UCSD-AML1 (cell line): Measurements from ENCODE around the gene RAP1GAP2.
"Not testable (repeated sequence)": the region's sequence is repeated elsewhere in the genome, so short reads cannot be mapped to it uniquely, and the experiment has no call there.

Experiments
- DNase-seq: peaks from one replicate; lab custom pipeline; 2025; ENCODE audit not compliant: unreplicated experiment; lab: John Stamatoyannopoulos, UW

The RAP1GAP2 gene

DNA sequence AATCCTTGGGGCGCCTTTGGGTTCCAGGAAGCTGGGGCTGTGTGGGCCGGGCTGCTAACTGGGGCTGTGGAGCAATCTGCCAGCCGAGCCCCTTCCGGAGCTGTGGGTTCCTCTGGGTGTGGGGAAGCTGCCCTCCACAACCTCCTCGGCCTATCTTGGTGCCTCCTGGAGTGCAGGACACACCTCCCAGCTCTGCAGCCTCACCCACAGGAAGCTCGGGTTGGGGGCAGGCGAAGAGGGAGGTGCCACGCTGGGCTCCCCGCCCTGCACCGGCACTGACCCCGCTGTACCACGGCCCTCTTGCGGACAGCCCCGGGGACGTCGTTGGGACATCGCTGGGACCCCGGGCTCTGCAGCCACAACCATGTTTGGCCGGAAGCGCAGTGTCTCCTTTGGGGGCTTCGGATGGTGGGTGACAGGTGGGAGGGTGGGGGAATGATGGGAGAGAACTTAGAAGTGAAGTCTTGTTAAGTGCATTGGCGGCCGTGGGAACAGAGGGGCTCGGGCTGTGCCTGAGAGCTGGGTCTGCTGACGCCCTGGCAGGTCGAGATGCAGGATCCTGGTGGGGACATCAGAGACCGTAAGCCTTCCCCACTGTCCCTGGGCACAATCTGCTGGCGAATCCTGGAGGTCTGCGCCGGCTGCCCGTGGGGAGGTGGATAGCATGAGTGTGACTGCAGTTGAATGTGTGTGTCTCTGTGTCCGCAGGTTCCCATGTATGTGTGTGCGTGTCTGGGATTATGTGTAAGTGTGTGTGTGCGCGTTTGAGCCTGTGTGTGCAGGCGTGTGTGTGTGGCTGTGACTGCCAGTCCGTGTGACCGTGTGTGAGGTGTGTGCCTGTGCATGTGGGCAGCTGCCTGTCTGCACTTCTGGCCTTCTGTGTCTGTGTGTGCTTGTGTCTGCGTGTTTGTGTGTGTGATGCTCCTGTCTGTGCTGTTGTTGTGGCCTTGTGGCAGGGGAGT is at the start of gene RAP1GAP2:
Gene RAP1GAP2, plus strand, starts transcription at position 275 of the 962 bp plus-strand sequence. Its CDS starts 90 bp downstream, at position 365.
- DNase-seq: peak; percentile 93

DNA sequence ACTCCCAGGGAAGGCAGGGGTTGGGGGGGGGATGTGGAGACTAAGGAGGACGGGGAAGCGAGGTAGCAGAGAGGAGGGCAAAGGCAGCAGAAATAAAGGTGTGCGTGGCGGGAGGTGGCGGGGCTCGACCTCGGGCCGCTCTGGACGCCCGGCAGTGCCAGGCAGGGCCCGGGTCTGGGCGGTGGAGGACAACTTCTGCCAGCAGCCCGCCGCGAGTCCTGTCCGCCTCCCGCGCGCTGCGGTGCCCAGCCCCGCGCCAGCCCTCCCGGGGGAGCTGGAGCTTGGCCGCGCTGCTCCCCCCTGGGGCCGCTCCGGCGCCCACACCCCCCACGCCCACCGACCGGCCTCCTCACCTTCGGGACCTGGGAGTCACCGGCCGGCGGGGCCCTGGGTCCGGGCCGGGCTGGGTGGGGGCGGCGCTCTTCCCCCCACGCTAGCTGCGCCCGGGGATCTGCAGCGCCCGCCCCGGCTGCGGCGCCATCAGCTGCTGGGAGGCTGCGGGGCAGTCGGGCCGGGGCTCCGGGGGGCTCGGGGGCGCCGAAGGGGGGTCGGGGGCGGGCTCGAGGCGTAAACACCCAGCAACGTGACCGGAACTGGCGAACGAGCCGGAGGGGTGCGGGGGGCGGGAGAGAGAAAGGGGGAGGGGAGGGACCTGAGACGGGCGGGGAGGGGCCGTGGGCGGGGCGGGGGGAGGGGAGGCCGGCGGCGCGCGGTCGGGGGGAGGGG is 47.0 kb upstream of the RAP1GAP2 start, which contains the start of gene CCDC92B:
Gene CCDC92B, minus strand, starts transcription at position 595 of the 726 bp plus-strand sequence. CDS start 14,507 bp downstream, outside the sequence.
- no peak for DNase-seq

DNA sequence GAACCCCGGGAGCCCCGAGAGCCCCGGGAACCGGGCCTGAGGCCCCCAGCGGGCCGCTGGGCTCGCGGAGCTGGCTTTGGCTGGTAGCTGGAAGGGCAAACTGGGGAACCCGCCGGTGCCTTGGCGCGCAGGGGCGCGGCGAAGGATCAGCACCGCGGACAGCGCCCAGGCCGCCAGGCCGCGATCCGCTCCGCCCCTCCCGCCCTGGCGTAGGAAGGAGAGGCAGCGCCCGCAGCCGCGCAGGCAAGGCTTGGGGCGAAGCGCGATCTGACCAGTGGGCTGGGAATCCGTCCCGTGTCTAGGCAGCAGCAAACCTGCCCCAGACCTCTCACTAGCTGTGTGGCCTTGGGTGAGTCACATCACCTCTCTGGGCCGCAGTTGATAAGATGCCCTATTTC is 46.5 kb upstream of the RAP1GAP2 start:
- DNase-seq: peak; percentile 80

DNA sequence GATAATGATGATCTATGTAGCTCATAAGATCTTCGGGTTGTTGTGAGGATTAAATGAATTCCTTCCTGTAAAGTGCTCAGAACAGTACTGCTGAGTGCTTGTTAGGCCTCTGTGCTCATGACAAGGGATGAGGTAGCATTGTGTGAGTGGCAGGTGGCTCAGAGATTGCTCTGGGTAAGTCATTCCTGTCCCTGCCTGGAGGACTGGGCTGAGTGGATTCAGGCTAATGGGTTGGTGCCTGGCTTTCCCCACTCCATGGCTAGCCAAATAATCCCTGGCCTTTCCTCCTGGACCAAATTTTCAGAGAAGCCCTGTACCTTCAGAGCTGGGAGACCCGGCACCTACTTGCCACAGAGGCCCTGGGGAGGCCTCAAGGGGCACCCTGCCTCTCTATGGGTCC is 45.5 kb upstream of the RAP1GAP2 start:
- DNase-seq: no peak

DNA sequence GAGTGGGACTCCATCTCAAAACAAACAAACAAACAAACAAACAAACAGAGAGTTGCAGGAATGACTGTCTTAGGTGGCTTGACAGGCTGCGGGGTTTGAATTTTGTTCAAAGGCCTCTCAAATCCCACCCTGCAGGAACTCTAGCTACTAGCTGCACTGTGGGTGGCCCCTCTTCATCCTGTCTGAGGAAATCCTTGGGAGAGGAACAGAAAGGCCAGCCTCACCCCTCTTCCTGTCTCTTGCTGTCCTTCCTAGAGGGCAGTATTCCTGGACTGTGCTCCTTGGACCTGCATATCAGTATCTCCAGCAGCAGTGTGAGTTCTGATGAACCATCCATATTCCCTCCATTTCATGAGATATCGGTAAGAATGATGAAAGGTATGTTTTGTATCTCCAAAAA is 44.7 kb upstream of the RAP1GAP2 start:
- no peak for DNase-seq

DNA sequence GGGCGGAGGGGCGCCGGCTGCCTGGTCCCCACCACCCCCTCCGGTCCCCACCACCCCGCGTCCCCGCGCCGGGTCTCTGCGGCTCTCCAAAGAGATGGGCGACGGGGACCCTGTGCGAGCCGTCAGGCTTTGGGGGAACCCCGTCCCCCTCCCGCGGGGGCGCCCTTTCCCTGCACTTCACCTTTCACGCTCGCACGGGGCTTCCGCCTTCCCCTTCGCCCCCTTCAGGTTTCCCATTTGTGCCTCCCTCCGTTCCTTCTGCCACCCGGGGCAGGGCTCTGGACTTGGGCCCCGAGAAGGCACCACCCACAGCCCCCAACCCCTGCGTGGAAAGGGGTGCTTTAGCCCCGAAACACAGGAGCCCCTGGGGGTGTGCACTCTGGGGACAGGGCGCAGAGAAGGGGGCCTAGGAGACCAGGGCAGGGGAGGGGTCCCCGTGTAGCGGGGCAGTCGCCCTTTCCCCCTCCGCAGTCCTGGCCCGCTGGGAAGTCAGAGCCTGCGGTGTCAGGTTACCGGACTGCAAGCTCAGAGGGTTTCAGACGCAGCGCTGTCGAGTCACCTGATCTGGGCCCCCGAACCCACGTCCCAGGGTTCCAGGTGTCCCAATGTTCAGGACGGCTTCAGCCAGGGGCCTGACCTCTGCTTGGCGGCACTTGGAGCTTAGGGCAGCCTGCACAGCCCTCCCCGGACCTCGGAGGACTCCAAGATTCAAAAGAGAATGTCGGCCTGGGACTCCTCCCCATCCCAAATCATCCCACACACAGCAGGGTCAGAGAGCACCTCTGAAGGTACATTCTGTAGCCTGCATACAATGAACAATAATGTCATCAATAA is 40.1 kb upstream of the RAP1GAP2 start:
- no peak for DNase-seq

DNA sequence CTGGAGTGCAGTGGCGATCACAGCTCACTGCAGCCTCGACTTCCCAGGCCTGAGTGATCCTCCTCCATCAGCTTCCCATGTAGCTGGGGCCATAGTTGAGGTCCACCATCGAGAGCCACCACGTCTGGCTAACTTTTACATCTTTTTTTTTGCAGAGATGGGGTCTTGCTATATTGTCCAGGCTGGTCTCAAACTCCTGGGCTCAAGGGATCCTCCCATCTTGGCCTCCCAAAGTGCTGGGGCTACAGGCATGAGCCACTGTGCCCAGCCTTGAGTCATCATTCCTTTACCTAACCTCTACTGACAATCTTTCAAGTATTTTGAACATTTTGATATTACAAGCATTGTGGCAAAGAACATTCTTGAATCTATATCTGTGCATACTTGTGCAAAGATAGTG is 37.4 kb upstream of the RAP1GAP2 start:
- no peak for DNase-seq

DNA sequence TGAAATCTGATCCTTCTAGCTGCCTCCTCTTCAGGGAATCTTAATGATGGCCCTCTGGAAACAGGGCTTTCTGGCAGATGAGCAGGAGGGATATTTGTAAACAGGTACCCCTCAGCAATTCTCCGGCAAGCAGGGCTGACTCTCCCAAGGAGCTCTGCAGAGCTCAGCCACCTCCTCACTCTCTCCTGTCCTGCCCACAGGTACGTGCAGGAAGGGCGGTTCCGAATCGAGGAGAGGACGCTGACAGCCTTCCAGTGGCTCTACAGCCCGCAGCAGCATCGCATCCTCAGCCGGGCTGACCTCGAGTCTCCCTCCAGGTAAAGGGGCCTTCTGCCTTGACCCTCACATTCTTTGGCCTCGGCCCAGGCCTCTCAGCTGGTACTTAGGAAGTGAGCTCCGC is 26.1 kb upstream of the RAP1GAP2 start:
- DNase-seq: no peak

DNA sequence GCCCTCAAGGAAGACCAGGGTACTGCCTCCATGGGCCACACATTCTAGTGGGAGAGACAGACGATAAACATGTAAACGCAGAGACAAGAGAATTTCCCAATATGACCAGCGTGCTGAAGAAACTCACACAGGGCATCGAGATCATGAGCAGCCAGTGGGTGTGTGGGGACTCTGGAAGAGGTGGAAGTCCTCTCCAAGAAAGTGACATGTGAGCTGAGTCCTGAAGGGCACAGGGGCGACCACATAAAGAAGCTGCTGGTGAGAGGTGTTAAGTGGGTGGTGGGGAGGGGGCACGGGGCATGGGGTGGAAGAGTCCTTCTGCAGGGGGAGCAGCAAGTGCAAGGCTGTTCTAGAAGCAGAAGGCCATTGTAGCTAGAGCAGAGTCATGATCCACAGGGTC is 21.0 kb upstream of the RAP1GAP2 start:
- DNase-seq: no peak

DNA sequence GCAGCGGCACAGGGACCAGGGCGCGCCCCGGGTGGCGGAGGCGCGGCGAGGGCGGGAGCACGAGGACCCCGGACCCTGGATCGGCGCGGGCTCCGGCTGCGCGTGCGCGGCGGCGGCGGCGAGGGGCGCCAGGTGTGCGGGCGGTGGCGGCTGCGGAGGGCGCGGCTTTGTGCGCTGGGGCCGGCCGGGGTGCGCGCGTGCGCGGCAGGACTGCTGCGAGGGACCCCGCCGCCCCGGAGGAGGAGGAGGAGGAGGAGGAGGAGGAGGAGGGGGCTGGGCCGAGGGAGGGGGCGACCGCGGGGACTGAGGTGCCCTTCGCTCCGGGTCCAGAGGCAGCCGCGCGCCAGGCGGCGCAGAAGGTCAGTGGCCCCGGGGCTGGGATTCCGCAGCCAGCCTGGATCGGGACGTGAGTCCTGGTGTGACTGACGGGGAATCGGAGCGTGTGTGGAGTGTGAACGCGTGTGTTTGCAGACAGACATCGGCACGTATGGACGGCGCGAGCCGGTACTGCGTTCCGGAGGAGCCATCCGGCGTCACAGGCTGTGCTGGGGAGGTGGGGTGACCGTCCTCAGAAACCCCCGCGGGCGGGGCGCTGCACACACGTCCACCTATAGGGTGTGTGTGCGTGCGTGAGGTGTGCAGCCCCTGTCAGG is 19.5 kb upstream of the RAP1GAP2 start:
- no peak for DNase-seq

DNA sequence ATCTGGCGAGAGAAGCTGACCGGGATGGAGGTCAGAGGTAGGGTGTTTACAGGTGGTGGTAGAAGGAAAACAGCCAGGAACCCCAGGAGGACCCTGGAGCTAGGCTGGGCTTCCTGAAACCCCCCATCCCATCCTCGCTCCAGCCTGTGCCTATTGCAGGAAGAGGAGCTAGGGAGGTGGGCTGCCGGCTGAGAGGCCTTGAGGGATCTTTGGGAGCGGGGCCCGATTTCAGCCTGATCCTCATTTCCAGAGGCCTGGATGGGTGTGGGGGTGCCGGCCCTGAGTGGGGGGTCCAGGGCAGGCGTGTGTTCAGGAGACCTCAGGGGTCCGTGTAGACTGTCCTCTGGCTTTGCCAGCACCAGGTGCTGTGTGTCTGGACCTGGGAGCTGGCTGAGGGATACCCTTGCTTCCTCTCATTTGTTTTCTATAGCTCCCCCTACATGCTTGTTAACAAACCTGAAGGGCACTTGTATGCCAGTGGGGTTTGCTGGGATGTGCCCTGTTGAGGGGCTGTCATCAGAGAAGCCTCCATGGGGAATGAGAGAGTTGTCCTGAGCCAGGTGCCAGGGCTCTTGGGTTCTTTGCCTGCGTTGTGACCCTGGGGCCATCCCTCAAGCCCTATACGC is 18.9 kb upstream of the RAP1GAP2 start:
- DNase-seq: no peak

DNA sequence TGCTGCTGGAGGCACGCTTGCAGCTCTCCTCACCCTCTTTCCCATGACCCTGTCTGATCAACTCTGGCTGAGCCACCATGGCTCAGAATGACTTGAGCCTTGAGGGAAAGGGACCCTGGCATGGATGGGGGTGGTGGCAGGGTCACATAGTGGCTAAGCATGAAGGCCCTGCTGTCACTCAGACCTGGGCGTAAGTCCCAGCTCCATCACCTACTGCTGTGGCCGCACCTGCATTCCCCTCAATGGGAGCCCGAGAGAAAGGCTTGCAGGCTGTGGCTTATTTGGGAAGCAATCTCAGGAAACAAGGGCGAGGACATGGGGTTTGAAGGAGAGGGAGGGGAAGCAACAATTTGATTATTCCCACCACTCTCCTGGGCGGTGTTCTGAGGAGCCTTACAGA is 17.7 kb upstream of the RAP1GAP2 start:
- DNase-seq: no peak

DNA sequence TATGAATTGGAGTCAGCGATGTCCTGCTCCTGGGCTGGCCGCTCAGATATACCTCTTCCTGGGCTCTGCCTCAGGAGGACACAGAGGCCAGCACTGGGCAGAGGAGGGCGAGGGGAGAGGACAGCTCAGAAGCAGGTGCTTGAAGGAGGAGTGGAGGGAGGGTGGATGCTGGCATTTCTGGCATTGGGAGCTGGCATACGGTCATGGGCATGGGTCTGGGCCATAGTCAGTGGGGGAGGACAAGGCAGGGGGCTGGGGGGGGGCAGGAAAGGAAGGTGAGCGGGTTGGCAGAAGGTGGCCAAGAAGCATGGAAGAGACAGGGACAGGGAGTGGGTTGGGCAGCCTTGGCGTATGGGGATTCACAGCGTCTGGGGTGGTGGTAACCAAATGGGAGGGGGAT is 16.7 kb upstream of the RAP1GAP2 start:
- DNase-seq: no peak

DNA sequence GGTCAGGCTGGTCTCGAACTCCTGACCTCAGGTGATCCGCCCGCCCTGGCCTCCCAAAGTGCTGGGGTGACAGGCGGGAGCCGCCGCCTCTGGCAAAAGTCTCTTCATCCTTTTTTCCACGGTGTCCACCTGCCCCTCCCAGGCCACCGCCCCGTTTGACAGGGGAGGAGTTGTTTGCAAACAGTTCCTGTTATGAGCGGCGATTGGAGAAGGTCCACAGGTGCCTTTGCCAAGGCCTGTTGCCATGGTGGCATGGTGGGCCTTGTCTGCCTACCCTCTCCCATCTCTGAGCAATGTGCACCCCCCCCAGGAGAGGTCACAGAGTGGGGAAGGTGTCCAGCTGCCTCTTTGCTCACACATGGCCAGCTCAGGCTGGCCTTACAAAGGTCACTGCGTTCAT is 16.0 kb upstream of the RAP1GAP2 start:
- no peak for DNase-seq

DNA sequence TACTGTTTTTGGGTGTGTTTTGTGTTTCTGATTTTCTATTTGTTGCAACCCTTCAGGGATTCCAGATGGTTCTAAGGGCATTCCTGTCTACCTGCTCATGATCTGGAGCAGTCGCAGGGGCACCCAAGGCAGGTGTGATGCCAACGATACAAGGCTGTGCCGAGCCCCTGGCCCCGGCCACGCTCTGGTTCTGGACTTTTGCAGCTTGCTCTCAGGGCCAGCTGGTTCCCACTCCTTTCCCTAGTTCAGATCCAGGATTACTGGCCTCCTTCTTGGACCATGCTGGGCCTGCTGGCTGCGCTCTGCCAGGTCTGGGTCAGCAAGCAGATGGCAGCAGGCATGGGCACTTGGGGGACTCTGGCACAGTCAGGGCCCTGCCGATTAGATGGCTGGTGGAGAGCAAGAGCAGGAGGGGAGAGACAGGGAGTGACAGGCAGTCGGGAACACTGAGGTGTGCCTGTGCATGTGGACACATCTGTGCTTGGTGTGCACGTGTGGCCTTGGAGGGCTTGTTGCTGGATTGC is 15.2 kb upstream of the RAP1GAP2 start:
- no peak for DNase-seq

DNA sequence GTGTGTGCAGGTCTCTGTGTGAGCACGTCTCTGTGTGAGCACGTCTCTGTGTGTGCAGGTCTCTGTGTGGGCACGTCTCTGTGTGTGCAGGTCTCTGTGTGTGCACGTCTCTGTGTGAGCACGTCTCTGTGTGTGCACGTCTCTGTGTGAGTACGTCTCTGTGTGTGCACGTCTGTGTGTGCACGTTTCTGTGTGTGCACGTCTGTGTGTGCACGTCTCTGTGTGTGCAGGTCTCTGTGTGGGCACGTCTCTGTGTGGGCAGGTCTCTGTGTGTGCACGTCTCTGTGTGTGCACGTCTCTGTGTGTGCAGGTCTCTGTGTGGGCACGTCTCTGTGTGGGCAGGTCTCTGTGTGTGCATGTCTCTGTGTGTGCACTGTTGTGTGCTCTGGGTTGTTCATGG is 14.6 kb upstream of the RAP1GAP2 start:
- DNase-seq: not testable (repeated sequence)

DNA sequence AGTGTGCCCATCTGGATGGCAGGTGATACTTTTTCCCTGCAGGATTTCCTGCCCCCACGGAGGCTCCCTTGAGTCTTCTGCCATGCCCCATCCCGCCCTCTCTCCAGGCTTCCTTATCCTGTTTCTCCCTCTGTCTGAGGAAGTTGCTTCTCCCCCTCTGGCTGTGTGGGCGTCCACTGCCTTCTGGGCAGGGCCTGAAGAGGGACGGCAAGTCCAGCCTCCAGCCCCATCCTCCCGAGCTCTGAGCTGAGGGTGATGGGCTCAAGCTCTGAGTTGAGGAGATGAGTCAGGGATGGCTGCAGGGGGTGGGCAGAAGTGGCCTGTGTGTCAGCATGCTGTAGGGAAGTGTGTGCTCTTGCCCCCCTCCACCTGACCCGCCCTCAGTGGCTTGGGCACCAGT is 14.2 kb upstream of the RAP1GAP2 start:
- DNase-seq: no peak

DNA sequence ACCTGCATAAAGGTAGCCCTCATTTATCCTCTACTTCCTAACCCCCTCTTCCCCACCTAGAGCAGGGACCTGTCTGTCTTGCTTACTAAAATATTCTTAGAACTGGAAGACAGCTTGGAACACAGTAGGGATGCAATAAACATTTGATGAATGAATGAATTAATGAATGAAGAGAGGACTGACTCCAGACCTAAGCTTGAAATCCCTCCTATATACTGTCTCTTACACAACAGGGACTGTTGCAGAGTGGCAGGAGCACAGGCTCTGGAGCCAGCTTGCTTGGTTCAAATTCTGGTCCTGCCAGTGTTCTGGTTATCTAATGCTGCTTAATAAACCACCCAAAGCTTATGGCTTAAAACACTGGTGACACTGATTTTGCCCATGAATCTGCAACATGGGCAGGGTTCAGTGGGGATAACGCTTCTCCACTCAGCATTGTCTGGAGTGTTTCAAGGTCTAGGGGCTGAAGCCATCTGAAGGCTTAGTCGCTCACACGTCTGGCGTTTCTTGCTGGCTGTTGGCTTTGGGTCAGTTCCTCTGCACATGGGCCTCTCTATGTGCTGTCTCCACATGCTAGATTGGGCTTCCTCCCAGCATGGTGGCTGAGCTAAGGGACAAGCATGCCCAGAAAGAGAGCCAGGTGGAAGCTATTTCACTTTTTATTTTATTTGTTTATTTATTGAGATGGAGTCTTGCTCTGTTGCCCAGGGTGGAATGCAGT is 12.8 kb upstream of the RAP1GAP2 start:
- no peak for DNase-seq

DNA sequence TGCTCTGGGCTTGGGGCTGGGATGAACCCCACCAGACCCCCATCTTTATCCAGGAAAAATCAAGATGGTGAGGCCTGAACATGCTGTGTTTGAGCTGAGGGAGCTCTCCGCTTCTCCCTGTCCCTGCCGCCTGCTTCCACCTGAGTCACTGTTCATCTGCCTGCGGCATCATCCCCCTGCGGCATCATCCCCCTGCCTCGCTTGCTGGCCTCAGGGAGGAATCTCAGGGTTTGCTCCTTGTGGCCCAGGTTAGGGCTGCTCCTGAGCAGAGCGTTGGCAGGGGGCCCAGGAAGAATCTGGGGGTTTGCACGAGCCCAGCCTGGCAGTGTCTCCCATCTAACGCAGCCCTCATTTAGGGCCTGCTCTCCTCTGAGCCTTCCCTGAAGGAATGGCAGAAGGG is 11.4 kb upstream of the RAP1GAP2 start:
- DNase-seq: no peak
